Lower leg skin (tissue), 3 donors: Measurements from ENCODE around the gene CHGA.

Experiments used
- POLR2A ChIP-seq, 2 donors: fragments of 450-650 bp; IDR thresholded peaks; one replicate each; pipeline ENCODE4 v1.6.1; 2016 to 2017; ENCODE audit warnings: antibody characterized with exemption in 2 of 2, mild to moderate bottlenecking in 1 of 2, moderate library complexity in 1 of 2
- TF ChIP-seq, protein P1 (sequence below), 3 donors: fragments of 450-650 bp; IDR thresholded peaks; one replicate each; pipeline ENCODE4 v1.5.1; 2016; ENCODE audit warnings: antibody characterized with exemption in 3 of 3, mild to moderate bottlenecking in 3 of 3, moderate library complexity in 2 of 3

DNA sequence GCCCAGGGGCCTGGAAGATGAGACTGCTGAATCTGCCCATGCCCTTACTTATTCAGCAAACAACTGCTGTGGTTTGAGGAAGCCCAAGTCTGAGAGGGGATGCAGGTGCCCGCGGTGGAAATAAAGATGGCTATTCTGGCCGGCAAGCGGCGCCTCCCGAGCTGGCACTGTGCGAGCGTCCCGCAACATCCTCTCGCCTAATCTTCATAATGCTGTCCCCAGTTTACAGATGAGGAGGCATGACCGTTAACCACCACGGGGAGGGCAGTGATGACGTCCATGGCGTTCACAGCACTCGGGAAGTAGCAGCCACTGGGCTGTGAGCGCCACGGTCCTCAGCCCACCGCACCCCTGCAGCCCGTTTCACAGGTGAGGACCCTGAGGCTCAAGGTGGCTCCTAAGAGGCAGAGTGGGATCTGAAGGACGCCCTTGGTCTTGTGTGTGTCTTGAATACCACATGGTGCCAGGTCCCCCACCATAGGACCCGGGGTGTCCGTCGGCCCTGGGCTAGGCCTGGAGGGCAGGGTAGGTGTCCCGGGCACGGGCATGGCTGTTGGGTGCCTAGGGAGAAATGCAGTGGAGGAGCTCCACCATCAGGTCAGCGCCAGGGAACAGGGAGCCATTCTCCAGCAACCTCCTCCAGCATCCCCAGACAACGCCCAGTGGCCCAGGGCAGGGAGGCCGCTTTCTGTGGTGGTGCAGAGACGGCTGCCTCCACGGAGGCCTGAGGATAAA is 20.2 kb downstream of the CHGA start:
- TF ChIP-seq, protein P1, sequence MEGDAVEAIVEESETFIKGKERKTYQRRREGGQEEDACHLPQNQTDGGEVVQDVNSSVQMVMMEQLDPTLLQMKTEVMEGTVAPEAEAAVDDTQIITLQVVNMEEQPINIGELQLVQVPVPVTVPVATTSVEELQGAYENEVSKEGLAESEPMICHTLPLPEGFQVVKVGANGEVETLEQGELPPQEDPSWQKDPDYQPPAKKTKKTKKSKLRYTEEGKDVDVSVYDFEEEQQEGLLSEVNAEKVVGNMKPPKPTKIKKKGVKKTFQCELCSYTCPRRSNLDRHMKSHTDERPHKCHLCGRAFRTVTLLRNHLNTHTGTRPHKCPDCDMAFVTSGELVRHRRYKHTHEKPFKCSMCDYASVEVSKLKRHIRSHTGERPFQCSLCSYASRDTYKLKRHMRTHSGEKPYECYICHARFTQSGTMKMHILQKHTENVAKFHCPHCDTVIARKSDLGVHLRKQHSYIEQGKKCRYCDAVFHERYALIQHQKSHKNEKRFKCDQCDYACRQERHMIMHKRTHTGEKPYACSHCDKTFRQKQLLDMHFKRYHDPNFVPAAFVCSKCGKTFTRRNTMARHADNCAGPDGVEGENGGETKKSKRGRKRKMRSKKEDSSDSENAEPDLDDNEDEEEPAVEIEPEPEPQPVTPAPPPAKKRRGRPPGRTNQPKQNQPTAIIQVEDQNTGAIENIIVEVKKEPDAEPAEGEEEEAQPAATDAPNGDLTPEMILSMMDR (IDR thresholded peaks at IDR 0.05) = no peak
- TF ChIP-seq POLR2A (IDR thresholded peaks at IDR 0.05) = no peak
